Dermis blood vessel endothelial cell (primary cell): ENCODE measurements around the gene UBE2N. TPM values are rescaled to one million over a fixed set of nuclear protein-coding genes. Genes with fewer than 3 reads are reported as not detected.
"Not testable (repeated sequence)": the region's sequence is repeated elsewhere in the genome, so short reads cannot be mapped to it uniquely, and the experiment has no call there.

Experiments used
- DNase-seq: peaks from one replicate; pipeline ENCODE4 v3.0.0; 2010
- total RNA-seq: library from RNA; depleted of rRNA; stranded (reverse); fragments of >200 nt; gene quantifications from 2 replicates; pipeline ENCODE4 v1.2.3, GENCODE V29; 2014

Gene UBE2N
- total RNA-seq, 1 donor from 2014 or later: 53.9 TPM

DNA sequence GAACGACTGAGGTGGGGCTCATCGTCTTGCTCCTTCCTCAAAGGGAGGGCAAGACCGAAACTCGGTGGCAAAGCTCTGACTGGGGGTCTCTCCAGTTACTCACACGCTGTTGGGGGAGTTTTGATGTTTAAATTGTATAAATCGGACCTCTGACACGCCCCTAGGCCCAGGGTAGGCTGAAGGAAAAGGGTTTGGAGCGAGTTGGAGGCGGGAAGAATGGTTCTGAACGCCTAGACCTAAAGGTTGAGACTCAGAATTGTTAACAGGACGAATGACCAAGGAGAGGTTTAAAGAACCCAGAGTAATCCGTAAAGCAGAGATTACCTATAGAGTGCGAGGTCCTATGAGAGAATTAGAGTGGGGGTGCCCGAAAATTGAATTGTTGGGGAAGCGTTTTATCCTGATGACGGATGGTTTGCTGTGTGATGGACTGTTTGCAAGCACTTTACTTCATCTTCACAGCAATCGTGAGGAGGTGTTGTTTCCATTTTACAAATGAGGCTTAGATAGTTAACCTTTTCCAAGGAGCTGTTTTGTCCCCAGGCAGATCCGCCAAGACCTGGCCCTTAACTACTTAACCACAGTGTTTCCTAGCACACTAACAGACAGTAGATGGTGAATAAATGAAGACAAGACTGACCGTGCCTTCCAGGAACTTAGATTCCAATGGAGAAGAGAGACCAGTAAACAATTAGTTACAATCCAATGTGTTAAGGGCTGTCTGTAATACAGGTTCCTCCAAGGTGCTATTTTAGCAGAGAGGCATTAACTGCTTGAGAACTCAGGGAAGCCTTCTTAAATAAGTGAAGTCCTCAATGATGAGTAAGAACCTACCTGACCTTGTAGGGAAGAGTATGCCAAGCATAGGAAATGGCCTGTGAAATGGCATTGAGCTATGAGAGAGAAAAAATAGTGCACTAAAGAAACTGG, 929 bp upstream of the UBE2N start:
- peak; percentile 8 for DNase-seq

DNA sequence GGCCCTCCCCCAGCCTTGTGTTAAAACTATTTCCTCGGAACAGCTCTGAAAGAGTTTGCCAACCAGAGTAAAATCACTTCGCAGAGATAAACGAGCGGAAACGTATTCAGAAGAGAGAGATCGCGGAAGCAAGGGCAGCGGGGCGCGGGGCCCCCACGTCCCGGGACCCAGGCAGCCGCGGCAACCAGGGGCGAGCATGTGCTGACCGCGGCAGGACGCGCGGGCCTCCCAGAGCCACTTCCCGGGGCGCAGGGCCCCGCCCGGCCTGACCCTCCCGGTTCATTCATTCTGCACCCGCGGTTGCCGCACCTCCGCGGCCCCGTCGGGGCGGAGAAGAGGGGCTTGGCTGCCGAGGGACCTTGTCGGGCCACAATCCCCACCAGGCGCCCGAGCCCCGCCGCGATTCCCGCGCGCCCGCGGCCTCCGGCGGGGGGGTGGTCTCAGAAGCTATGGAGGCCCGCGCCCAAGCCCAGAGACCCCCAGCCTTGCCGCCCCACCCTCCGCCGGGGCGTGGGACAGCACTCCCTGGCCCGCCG, 598 bp downstream of the UBE2N start:
- peak; percentile 37 for DNase-seq

DNA sequence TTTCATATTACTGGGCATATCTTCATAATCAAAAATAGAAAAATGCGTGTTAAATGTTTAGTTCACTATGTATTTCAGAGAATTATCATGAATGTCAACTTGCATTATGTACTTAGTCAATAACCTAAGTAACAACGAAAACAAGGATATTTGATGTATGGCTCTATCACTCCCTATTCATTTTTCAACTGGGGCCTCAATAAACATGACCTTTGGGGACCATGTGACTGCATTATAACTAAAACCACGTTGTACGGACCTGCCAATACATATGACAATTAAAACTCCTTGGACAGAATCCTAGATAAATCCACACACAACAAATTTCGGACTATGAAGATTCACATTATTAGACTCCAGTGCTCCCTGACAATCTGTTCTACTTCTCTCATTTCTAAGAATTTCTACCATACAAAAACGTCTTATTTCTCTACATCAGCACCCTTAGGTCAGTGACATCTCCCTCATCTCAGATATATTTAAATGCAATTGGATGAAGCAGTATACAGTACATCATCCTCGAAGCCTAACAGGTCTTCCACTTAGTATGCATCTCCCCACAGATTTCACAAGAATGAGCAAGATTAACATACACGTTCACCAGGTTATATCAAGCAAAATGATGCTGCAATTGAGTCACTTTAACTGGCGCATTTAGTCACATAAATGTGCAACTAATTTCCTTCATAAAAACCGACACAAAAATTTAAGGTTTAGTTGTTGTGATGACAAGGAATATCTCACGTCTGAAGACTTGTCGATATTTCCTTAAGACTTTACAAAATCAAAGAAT, 1.5 kb downstream of the UBE2N start:
- DNase-seq: no peak

DNA sequence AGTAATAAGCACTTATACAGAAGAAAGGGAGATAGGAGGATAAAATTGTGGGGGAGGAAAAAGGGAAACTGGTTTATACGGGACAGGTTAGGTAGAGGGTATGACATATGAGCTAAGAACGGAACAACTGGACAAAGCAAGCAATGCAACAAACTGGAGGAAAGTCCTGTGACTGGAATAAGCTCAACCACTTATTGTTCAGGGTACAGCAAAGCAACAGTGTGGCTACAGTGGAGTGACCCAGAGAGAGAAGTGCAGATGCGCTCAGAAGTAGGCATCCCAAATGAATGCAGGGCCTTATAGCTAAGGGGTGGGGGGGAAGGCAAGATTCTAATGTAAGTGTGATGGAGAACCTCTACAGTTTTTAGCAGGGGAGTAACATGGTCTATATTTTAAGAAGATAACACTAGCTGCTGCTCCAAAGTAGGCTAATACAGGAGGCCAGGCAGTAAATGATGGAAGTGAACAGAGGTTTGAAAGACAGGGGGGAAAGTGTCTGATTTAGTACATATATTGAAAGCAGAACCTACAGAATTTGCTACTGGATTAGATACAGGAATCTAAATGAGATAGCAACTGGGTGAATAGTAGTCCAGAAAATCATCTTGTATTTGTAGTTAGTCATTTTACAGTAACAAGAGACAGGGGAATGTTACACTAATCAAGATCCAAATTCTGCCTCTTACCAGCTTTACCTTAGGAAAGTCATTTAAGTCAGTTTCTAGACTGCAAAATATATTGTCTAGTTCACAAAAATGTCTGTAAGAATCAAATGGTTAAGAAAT, 3.3 kb downstream of the UBE2N start:
- DNase-seq: no peak

DNA sequence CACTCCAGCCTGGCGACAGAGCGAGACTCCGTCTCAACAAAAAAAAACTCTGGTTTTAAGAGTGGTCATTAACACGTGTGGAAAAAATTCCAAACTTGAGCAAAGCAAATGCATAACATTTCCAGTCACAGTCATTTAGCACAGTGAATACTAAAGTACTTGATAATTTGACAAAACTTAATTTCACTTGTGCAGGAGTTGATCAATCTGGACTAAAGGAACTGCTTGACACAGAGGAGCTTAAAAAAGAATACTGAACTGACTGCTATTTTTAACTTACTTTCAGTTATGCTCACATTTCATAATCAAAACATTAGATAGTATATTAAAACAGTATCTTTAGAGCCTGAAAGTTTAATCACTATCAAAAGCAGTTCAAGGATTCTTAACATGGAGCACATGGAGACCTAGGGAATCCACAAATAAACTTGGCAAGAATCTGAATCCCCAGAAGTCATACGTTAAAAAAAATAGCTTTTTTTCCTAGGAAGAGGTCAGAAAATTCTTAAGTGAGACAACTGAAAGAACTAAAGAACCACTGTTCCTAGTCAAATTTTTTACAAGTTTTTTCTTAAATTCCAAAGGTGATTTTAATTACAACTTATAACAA, 7.4 kb downstream of the UBE2N start:
- no peak for DNase-seq

DNA sequence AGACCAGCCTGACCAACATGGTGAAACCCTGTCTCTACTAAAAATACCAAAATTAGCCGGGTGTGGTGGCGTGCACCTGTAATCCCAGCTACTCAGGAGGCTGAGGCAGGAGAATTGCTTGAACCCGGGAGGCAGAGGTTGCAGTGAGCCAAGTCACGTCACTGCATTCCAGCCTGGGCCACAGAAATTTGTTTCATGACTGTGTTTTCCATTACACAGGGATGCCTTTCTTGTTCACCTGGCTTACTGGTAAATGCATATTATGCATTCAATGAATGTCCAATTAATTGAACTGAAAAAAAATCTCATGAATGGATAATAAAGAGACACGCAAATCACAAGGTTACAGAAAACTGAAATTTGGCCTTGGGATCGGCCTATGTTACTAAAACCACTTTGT, 9.7 kb downstream of the UBE2N start:
- not testable (repeated sequence) for DNase-seq

DNA sequence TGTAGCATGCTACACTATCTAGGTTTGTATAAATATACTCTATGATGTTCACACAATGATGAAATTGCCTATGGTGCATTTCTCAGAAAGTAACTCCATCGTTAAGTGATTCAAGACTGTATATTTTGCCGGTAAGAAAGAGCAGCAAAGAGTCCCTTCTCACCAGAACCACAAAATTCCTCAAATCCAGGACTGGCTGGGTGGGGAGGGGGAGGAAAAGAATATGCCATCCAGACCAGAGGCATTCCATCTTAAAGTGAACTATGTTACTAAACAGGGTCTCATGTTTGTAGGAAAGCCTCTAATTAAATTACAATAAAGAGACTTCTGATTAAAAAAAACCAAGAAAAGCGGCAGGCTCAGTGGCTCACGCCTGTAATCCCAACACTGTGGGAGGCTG, 11.5 kb downstream of the UBE2N start:
- no peak for DNase-seq

DNA sequence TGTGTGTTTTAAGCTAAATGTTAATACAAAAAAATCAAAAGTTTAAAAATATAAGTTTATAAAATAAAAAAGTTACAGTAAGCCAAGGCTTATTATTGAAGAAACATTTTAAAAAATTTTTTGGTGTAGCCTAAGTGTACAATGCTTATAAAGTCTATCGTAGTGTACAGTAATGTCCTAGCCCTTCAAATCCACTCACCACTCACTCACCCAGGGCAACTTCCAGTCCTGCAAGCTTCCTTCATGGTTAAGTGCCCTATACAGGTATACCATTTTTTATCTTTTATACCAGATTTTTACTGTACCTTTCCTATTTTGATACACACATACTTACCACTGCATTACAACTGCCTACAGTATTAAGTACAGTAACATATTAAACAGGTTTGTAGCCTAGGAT, 11.9 kb downstream of the UBE2N start:
- no peak for DNase-seq

DNA sequence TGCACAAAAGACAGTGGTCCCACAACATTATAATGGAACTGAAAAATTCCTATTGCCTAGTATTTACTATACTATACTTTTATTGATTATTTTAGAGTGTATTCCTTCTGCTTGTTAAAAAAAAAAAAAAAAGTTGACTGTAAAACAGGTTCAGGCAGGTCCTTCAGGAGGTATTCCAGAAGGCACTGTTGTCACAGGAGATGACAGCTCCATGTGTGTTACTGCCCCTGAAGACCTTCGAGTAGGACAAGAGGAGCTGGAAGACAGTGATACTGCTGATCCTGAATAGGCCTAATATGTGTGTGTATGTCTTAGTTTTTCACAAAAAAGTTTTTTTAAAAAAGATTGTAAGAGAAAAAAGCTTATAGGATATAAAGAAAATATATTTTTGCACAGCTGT, 12.3 kb downstream of the UBE2N start:
- DNase-seq: no peak

DNA sequence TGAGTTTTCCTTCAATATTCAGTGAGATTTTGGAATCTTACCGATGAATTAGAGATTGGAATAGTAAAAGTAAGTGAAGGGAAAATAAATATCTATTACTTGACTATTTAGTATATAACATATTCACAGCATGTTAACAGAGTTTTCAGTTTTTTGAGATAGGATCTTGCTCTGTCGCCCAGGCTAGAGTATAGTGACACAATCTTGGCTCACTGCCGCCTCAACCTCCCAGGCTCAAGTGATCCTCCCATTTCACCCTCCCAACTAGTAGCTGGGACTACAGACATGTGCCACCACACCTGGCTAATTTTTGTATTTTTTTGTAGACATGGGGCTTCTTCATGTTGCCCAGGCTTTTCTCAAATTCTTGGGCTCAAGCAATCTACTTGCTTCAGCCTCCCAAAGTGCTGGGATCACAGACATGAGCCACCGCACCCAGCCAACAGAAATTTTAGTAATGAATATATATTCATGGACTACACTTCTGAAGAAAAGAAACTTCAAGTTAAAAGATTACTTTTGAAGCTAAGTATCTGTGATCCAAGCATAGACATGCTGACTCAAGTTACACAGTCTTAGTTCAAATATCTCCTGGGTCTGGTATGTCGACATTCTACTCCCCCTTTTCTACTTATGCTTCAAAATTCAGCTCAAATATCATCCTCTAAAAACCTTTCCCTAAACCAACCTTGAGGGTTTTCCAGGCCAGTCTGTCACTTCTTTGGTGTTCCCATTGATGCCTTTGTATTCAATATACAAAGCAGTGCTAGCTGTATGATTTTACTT, 13.8 kb downstream of the UBE2N start:
- no peak for DNase-seq

DNA sequence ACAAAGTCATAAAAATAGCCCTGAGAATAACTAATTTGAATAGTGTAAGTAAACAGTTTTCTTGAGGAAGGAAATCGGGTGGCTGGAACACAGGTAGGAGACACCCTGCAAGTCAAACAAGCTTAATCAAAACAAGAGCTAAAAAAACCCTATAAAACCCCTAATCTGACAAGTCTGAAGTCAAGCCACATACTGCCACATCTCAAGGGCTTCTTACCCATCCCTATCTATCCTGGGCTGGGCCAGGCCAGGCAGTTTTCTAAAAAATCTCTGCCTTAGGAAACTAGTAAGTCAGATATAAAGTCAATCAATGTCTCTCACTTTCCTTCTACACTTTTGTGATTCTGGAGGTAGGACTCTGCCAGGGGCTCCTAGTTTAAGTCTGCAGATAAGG, 15.3 kb downstream of the UBE2N start:
- no peak for DNase-seq

DNA sequence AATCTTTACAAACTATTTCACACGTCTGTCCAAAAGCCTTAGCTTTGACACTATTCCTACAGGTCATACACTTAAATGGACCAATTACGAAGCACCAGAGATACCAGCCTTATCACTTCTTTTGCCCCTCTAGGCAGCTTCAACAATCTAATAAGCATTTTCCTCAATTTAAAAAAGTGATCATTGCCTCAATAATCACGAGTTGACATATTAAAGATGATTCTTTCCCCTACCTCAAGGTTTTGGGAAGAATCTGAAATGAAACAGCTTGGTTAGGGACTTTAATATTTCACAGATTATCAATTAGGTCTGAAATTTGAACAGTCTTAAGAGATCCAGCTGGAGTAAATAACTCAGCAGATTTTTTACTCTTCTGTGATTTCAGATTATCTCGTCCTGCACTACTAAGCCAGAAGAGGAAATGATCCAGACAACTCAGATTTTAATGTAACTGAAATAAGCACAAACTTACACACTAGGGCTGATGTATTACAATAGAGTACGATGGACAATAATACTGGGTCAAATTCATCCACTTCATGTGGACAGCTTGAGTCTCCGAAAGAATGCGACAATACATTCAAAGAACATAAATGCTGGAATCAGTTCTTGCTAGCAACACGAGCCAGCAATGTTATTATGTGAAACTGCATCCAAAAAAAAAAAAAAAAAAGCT, 15.9 kb downstream of the UBE2N start:
- no peak for DNase-seq

DNA sequence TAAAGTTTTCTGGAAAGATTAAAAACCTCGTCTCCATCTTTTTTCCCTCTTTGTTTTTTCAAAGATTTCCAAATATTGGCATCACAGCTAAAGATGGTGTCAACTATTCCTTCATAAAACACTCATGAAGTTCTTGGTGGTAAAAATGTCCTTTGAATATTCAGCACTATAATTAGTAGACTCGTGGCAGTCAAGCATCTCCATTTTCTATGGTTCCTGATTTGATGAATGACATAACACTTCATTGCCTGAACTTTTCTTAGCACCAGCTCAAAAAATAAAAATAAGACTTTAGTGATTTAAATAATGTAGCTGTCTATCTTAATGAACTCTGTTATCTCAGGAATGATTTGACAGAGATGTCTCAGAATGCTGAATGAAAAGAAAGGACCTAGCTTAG, 19.7 kb downstream of the UBE2N start:
- DNase-seq: no peak

DNA sequence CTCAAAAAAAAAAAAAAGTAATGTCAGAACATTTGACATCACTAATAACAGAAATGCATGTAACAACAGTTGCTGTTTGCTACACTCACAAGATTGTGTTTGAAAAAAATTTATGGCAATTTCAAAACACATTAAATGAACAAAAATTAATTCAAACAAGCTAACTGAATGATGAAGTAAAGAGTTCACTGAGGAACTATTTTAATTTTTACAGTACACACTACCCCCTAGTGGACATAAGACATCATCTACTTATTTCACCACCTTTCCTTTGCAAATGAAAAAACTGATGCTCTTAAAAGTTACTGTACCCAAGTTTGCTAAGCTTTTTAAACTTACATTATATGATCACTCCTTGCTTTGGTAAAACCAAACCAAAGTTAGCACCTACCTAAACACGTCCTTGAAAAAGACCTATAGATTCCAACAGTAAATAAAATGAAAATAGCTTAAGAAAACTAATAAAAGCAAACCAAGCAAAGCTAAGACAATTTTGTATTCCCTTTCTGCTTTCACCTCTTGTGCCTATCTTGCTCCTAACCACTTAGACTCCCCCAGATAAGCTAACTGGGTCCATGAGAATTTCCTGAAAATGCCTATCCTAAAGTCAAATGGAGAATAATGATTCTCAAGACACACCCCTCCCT, 22.2 kb downstream of the UBE2N start:
- DNase-seq: peak; percentile 79

DNA sequence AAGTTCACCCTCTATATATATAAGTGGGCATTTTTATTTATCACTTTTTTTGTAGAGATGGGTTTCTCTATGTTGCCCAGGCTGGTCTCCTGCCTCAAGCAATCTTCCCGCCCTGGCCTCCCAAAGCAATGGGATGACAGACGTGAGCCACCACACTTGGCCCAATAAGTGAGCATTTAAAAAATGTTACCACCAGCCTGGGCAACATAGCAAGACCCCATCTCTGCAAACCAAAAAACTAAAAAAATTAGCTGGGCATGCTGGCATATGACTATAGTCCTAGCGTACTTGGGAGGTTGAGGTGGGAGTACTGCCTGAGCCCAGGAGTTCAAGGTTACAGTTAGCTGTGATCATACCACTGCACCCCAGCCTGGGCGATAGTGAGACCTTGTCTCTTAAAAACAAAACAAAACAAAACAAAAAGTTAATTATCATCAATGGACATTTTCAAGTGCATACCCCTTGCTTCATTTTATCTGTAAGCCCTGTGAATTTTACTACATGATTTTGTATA, 23.7 kb downstream of the UBE2N start:
- no peak for DNase-seq

DNA sequence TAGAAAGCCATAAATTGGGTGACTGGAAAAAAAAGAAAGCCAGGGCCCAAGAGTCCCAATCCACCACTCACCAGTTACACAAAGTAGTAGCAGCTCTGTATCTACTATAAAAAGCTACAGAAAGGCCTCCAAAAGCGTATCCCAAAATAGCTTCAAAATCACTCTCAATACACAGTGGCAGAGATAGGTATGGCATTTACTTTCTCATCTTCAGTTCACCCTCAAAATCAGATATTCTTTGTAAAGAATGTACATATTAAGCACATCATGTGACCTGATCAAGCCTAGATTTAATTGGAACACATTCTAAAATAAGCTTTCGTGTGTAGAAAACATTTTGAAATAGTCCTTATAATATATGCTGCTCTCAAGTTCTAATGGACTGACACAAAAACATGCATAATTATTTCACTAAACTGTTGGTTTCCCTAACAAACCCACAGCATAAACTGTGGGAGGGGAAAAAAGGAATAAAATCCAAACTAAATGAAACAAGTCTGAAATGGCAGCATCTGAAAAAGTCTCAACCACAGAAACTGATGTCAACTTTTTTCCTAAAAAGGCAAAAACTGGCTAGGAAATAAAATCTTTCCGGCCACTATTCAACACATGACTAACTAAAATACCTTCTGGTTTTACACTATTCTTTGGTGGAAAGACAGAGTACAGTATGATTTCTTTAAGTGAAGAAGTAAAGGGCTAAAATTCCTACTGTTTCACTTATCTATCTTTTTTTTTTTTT, 25.9 kb downstream of the UBE2N start:
- DNase-seq: no peak

DNA sequence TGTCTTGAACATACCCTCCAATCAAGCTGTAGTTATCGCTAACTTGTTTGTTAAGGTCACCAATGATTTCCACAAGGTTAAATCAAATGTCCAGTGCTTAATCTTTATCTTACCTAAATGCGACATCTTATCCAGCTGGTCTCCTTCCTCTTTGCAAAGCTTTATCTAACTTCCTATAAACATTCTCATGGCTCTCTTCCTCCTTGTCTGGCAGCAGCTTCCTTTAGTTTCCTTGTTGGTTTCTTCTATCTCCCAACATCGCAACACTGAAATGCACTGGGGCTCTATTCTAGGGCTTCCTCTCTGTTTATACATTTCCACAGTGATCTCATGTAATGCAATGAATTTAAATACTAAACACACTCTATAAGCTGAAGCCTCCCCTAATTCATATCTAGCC, 28.7 kb downstream of the UBE2N start:
- no peak for DNase-seq

DNA sequence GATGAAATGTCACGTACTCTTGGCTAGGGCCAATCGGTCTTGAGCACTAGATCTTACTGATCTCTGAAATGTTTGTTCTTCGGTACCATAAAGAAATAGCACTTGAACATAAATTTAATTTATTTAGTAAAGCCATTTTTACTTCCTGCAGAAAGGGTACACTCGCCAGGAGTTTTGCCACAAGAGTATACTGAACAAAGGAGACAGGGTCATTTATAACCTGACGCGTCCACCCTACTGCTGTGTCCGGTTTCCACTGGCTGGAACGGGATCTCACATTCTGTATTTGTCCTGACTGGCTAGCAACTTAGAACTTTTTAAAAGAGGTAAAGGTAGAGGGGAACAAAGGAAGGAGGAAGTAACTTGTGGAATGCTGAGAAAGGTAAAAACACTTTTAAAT, 29.4 kb downstream of the UBE2N start:
- DNase-seq: not testable (repeated sequence)

DNA sequence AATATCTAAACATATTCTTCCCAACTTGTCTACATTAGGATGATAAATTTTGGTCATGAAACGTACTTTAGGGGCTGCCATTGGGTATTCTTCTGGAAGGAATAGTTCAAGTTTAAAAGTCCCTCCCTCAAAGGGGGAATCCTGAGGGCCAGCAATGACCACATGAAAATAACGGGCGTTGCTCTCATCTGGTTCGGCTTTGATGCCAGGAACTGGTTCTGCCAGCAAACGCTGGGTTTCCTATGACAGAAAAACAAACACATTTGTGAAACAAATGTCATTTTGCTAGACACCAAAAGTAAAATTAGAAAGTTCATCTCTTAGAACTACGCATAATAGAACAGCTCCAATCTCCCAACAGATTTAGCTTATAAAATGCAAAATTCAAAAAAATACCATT, 30.7 kb downstream of the UBE2N start:
- not testable (repeated sequence) for DNase-seq
